AG09309 (cell line): ENCODE data around the gene PRR3.
A peak's percentile ranks its signal among the peaks of the same experiment; 100 is the strongest.

Experiments used
- DNase-seq: peaks from one replicate; pipeline ENCODE4 v3.0.0-alpha.2; 2010; ENCODE audit warnings: low read depth
- H3K4me3 ChIP-seq: 2 replicates; pipeline ENCODE4 v1.5.1; 2011; ENCODE audit warnings: mild to moderate bottlenecking, low read depth, low read length, moderate library complexity; ENCODE audit not compliant: control insufficient read depth
- CTCF ChIP-seq: IDR thresholded peaks from 2 replicates; pipeline ENCODE4 v1.5.1; 2011; ENCODE audit warnings: mild to moderate bottlenecking, low read depth, low read length, inconsistent platforms; ENCODE audit not compliant: insufficient read depth, control insufficient read depth; ENCODE audit errors: missing control alignments

PRR3 gene

GRCh38 chr6:30530014-30530413 lies 27.1 kb upstream of the PRR3 start:
- no peak overlapping the region for H3K4me3 ChIP-seq
- DNase-seq: no peak
- no peak for TF ChIP-seq CTCF

- TF ChIP-seq CTCF: no peak
- no peak for DNase-seq
- no peak overlapping the region for H3K4me3 ChIP-seq
These were observed 23.4 kb upstream of the PRR3 start for GRCh38 chr6:30533460-30534294.

- no peak overlapping the region for H3K4me3 ChIP-seq
- TF ChIP-seq CTCF: no peak
- no peak for DNase-seq
These were observed 19.2 kb upstream of the PRR3 start for GRCh38 chr6:30537931-30538330.

GRCh38 chr6:30541515-30542403 lies 15.3 kb upstream of the PRR3 start:
- peak overlapping the region; percentile 7; the same call in 1 of the 2 replicates for H3K4me3 ChIP-seq
- peak; percentile 96 for TF ChIP-seq CTCF
- peak; percentile 52 for DNase-seq

- DNase-seq: no peak
- no peak overlapping the region for H3K4me3 ChIP-seq
- no peak for TF ChIP-seq CTCF
These were observed 14.7 kb upstream of the PRR3 start for GRCh38 chr6:30542404-30542725.

- no peak overlapping the region for H3K4me3 ChIP-seq
- DNase-seq: no peak
- TF ChIP-seq CTCF: no peak
These were observed 14.2 kb upstream of the PRR3 start for GRCh38 chr6:30542915-30543314.
